ENCODE measurements around the gene PDCD1.

GRCh38 chr2:241851325-241852115, 7.2 kb downstream of the PDCD1 start:
- TF ChIP-seq, protein P1, sequence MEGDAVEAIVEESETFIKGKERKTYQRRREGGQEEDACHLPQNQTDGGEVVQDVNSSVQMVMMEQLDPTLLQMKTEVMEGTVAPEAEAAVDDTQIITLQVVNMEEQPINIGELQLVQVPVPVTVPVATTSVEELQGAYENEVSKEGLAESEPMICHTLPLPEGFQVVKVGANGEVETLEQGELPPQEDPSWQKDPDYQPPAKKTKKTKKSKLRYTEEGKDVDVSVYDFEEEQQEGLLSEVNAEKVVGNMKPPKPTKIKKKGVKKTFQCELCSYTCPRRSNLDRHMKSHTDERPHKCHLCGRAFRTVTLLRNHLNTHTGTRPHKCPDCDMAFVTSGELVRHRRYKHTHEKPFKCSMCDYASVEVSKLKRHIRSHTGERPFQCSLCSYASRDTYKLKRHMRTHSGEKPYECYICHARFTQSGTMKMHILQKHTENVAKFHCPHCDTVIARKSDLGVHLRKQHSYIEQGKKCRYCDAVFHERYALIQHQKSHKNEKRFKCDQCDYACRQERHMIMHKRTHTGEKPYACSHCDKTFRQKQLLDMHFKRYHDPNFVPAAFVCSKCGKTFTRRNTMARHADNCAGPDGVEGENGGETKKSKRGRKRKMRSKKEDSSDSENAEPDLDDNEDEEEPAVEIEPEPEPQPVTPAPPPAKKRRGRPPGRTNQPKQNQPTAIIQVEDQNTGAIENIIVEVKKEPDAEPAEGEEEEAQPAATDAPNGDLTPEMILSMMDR (IDR thresholded peaks at IDR 0.05) = no peak
- TF ChIP-seq POLR2A (IDR thresholded peaks at IDR 0.05) = no peak

All from thyroid gland (tissue), 4 donors.